NCI-H1092 treated with DMSO at 0.1 percent for 48 hours (cell line): ENCODE results near the gene TFRC.
"Not testable (repeated sequence)": the region's sequence is repeated elsewhere in the genome, so short reads cannot be mapped to it uniquely, and the experiment has no call there.

ENCODE experiments used
- DNase-seq: peaks from one replicate; lab custom pipeline; 2025; lab: John Stamatoyannopoulos, UW

TFRC gene

DNA sequence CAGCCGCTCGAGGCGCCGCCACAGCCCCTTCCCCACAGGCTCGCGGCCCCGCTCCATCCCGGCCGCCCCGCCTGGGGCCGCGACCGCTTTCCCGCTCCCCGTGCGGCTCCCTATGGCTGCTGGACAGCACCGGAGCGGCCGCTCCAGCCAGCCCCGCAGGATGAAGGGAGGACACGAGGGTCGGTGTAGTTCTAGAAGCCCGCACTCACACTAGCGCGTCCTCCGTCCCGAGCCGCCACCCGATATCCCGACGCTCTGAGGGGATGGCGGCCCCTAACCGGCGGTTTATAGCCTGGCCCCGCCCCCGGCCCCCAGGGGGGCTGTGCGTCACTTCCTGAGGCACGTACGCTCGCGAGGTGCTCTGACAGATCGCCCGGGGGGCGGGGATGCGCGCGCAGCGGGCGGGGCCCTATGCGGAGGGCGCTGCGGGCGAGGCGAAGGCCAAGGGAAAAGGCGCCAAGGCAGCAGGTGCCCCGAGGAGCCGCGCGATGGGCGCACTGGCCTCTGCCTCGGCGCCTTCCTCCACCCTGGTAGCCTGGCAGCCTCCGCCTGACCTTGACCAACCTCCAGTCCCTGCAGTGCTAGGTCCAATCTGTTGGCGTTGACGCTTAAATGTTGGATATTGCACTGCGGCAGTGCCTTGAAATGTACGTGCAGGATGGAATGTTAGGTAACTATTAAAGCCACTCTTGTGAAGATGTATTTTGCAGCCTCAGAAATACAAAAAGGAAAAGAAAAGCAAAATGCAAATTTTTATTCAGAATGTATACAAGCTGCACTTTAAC lies at the start of gene TFRC:
TSS of gene TFRC (minus strand) at position 257 of the 785 bp plus-strand sequence. CDS start 4,991 bp downstream, outside the sequence.
- peak; percentile 94 for DNase-seq

DNA sequence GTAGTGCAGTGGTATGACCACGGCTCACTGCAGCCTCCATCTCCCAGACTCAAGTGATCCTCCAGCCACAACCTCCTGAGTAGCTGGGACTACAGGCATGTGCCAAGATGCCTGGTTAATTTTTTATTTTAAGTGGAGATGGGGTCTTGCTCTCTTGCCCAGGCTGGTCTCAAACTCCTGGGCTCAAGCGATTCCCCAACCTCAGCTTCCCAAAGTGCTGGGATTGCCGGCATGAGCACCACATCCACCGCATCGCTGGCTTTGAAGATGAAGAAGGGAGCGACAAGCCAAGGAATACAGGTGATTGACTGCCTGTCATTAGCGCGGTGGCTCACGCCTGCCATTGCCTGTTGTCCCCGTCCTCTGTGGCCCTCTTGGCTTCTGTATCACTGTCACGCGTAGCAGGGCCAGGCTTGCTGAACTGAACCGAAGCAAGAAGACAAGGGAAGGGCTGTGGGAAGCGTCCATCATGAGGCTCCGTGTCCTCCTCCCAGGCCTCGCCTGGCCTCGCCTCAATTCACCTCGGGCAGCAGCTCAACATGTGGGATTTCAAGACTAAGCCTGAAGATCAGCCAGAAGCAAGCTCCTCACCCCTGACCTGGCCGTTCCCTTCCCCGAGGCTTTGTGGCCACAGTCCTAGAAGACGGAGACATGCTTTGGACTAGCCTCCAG lies 46.4 kb upstream of the TFRC start:
- no peak for DNase-seq

DNA sequence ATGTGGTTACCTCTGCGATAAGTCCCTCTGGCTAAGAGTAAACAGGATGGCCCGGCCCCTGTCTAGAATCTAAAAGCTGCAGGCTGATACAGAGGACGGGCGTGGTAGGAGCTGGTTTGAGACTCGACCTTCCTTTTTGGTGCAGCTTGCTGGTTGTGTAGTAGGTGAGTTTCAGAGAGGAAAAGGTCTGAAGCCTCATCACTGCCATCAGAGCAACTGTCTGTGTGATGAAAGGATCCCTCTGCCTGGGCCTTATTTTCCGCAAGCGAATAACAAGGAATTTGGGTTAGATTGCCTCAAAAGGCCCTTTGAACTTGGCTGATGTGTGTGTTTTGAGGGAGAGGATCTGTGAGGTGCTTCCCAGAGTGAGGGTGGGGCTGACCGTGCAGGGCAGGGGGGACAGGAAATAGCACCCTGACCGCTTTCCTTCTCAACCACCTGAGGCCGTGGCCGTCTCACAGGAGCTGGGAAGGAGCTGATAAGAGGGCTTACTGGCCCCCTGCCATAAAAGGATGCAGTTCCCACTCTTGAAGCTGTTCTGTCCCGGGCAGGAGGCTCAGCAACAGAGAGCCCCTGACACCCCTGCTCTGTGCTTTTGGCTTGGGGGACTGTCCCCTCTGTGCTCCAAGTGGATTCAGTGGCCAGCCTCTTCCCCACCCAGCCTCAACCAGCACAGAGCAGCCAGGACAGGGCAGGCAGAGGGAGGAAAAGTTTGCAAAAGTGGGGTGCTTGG lies 45.6 kb upstream of the TFRC start:
- DNase-seq = no peak

DNA sequence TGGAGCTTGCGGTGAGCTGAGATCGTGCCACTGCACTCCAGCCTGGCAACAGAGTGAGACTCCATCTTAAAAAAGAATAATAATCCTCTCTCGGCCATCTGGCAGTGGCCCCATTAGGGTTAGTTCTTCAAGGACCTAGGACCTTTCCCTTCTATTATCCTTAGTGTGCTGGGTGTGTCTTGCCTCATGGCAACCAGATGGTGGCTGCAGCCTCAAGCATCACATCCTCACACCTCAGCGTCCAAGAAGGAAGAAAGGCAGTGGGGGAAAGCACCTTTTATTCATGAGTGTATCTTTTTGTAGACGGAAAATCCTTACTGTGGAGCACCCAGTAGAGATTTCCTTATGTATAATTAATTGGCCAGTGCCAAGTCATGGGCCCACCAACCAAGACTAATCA lies 42.7 kb upstream of the TFRC start:
- DNase-seq = no peak

DNA sequence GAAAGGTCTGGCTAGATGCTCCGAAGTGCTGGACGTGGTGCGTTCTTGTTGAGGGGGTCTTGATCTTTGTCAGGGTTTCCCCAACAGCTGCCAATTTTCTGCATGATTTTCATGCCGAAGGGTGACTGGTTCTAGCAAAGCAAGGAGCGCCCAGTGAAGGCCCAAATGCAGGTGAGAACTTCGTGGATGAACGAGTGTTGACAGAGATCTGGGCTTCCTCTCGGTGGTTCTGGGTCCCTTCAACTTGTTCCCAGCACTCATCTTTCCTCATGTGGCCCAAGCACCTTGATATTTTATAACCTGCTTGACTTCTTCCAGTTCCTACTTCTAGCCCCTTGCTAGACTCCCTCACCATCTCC lies 40.8 kb upstream of the TFRC start:
- DNase-seq = no peak

DNA sequence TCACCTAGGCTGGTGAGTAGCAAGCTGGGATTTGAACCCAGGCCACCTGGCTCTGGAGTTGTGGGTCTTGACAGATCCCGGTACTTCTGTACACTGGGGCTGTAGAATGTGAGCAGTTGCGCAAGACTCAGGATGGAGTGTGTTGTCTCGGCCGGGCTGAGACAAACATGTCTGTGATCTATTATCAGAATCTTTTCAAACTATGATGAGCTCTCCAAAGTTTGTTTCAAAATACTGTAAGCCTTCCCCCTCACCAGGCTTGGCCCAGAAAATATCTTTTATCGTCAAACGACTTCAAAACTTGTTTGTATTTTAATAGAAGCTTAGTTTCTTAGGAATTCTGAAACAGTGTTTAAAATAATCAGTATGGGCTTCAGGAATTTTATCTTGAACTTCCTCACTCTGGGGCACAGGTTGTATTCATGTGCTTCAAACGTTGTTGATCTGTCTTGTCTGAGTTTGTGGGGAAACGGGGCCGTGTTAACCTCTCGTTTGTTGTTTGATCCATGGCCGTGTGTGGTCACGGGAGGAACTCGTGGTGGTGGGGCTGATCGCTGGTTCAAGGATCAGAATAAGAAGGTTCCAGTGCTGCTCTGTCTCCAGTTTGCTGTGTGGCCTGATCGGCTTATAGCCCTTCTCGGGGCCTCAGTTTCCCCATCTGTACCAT lies 40.3 kb upstream of the TFRC start:
- no peak for DNase-seq

DNA sequence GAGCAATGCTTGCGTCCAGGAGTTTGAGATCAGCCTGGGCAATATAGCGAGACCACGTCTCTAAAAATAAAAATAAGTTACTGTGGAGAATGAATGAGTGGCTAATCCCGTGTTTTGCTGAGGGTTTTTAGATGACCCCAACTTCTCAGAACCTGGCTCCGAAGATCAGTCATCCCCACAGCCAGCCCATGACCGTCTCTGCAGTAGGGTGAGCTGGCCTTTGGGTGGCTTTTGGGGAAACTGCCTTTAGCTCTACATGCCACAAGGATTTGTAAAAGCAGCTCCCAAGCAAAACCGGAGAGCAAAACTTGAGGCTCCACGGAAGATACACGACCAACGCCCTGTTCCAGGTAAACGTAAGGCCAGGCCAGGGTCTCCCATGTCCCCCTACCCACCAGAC lies 39.2 kb upstream of the TFRC start:
- DNase-seq = no peak

DNA sequence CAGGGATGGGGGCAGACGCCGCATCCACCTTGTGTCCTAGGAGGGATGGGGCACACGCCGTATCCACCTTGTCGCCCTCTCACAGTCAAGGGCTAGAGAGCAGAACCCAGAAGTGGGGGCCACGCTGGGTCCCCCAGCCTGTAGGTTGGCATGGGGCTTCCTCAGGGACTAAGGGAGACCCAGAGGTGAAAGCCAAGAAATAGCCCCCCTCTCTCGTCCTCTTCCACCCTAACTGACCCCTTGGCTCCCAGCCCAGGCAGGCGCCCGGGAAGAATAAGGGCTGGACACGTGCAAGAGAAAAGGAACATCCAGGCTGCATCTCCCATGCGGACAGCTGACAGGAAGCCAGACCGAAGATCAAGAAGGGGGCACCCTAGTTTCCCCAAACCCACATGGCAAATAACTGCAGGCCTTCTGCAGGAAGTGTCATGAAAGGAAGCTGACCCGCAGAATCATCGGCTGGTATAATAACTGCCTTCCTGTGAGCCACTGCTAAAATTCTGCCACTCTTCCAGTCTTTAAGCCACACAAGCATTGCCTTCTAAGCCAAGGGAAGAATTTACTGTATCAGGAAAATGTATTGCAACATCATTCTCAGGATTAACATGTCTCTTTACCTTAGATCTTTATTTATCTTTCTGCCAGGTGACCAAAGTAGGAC lies 38.5 kb upstream of the TFRC start:
- DNase-seq = no peak

DNA sequence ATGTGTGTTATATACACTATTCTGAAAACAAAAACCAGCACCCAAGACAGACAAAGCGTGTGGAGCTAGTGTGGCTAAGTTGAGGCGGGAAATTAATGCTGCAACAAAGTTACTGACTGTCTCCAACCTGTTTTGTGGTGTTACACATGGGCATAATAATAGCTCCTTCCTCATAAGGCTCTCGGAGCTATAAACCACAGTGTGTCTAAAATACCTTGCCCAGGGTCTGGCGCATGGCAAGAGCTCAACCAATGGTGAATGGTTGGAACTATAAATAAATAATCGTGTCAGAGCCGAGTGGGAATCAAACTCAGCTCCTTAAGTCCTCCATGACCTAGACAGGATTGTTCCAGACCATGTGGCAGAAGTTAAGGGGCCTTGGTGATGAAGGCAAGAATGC lies 35.9 kb upstream of the TFRC start:
- no peak for DNase-seq

DNA sequence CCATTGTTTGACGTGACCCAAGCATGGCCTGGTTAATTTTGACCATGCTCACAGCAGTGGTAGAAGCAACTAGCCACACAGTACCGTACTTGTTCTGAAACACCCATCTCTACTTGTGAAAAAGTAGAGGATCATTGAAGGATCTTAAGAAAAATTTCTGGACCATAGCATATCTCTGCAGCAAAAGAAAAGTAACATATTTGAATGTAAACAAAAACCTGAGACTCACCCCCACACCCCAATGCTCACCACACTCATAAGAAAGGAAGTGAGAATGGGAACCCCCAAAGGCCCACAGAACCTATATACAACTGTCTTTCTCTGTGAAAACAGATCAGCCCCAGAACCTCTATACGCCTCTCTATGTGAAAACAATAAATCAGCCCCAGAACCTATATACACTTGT lies 33.8 kb upstream of the TFRC start:
- DNase-seq = no peak

DNA sequence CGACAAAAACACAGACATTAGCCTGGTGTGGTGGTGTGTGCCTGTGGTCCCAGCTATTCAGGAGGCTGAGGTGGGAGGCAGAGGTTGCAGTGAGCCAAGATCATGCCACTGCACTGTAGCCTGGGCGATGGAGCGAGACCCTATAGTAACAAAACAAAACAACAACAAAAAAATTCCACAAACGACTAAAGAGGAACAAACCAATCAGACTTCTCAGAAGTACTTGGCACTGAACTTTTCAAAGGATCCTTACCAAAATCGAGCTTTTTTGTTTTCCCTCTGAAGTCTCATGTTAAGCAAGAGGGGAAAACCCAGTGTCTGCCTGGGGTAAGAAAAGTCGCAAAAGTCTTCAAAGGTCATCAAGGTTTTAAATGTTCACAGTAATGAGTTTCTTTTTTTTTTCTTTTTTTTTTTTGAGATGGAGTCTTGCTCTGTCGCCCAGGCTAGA lies 30.1 kb upstream of the TFRC start:
- no peak for DNase-seq

DNA sequence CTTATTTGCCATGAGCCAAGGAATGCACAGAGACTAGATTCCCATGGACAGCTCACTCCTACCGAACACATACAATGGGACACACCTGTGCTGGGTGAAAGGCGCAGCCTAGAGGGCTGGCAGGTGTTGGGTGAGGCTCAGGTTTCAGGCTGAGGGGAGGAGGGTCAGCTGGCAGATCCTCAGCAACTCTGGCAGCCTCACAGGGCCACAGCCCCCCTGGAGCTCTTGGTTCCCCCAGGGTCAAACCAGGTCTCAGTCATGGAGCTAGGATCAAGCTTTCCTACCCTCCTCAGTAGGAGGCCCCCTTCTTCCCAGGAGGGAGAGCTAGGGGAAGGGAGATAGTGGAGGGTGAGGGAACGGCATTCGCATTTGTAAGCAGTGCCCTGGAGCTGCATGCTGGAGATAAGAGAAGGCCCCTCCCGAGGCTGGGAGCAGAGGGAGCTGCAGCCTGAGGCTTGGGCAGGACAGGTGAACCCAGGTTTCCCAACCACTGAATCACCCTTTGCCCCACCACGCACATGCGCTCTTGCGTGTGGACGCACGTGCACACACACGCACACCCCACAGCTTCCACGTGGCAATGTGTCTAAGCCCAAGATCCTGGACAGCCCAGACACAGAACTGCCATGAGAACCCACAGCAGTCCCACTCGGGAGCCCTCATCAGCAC lies 26.3 kb upstream of the TFRC start:
- no peak for DNase-seq

DNA sequence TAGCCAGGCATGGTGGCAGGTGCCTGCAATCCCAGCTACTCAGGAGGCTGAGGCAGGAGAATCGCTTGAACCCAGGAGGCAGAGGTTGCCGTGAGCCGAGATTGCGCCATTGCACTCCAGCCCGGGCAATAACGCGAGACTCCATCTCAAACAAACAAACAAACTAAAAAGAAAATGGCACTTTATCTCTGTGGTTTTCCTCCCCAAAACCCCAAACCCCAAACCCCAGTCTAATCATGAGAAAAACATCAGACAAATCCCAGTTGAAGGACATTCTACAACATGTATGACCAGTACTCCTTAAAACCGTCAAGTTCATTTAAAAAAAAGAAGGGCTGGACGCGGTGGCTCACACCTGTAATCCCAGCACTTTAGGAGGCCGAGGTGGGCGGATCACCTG lies 22.8 kb upstream of the TFRC start:
- not testable (repeated sequence) for DNase-seq

DNA sequence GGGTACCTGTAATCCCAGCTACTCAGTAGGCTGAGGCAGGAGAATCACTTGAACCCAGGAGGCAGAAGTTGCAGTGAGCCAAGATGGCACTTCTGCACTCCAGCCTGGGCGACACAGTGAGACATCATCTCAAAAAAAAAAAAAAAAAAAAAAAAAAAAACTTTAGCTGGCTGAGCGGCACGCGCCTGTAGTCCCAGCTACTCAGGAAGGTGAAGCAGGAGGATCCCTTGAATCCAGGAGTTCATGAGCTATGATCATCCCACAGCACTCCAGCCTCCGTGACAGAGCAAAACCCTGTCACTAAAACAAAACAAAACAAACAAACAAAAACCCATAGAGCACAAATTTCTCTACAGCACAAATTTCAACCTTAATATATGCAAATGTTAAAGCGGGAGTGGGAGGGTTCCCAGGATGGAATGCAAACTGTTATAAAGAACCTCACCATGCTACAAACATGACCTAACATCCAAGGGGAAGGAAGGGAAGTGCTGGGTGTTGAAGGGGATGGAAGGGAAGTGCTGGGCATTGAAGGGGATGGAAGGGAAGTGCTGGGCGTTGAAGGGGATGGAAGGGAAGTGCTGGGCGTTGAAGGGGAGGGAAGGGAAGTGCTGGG lies 16.6 kb upstream of the TFRC start:
- DNase-seq = not testable (repeated sequence)

DNA sequence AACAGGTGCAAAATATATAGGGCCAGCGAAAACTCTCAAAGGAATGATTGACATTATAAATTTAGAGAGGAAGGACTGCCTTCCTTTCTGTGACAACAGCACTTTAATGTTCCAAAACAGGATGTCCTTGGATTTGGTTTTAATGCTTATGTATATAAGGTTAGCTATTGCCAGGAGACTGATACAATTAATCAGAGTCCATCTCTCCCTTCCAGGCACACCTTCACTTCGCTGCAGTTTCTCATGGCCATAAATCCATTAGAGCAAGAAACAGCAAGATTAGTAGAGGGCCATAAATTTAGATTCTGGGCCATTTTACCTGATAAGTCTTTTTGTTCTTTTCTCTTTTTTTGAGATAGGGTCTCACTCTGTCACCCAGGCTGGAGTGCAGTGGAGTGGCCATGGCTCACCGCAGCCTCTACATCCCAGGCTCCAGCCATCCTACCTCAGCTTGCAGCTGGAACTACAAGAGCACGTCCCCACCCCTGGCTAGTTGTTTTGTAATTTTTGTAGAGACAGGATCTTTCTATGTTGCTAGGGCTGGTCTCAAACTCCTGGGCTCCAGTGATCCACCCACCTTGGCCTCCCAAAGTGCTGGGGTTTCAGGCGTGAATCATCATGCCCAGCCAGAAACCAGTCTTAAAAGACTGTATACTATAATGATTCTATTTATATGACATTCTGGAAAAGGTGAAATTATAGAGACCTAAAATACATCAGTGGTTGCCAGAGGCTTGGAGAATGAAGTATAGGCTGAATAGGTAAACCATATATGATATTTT lies 15.7 kb upstream of the TFRC start:
- no peak for DNase-seq

DNA sequence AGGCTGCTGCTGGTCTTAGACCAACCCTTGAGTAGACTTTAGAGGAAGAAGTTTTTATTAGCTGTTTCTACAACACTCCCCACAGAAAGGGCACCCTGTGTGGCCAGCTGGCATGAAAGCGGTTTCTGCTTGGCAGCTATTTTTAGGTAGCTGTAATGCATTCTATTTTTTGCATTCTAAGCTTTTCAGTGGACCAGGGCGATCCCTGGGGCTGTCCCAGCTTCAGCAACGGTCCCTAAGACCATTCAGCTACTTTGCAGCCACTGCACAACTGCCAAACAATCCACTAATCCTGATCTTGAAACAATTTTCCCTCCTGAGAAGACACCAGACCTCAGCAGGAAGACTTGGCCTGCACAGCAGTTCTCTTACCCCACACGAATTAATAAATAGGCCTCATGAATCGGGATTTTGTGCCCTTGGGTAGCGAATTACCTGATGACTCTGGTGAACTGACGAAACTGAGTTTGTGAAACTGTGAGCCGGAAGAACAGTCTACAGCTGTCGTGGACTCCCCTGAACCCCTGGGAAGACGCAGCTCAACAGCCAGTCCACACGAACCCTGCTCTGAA lies 14.6 kb upstream of the TFRC start:
- no peak for DNase-seq

DNA sequence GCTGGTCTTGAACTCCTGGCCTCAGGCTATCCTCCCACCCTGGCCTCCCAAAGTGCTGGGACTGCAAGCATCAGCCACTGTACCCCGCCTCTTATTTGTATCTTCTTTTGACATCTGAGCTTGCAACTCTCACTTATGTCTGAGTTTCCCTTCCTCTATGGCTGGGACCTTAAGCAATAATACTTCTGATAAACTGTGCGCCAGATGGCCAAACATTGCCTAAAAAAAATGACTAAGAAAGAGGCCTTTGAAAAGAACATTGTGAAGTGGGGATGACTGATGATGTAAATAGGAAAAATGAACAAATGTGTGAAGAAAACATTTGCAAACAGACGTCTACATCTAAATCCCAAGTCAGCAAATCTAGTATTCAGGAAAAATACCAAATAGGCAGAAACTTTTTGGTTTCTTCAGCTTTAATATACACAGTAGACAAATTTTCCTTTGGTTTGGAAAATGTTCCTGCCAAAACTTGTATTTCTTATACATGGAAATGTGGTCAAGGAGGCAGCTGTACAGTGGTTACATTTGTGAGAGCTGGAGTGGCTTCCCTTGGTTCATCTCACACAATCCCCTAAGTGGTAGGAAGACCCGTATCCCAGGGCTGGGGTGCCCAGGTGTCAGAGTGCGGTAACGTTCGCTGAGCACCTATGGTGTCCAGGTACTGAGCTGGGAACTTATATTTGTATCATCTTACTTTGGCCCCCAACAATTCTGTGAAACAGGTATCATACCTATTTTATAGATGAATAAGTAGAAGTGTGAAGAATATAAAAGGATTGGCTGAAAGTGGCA lies 11.6 kb upstream of the TFRC start:
- no peak for DNase-seq

DNA sequence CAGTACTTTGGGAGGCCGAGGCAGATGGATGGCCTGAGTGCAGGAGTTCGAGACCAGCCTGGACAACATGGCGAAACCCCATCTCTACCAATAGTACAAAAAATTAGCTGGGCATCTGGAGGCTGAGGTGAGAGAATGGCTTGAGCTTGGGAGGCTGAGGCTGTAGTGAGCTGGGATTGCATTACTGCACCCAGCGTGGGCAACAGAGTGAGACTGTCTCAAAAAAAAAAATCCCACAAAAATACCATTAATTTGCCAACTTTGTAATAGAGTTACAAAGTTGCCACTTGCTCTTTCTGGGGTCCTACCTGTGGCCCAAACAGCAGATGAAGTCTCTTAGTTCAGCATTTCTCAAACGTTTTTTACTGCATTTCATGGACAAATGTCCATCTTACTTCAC lies 6.0 kb upstream of the TFRC start:
- no peak for DNase-seq

DNA sequence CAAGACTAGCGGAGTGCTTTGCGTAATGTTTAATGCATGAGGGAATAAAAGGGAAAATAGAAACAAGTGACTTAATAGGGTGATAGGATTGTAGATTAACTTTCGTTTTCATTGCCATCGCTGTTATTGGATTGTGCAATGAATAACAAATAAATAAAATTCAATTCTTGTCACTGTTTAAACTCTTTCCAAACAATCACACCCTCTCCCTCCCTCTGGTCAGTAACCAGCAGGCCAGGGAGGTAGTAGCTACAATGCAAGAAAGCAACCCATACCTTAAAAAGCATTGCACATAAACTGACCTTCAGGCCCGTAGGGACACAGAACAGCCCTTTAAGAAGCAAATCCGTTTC lies 705 bp upstream of the TFRC start:
- DNase-seq = no peak
